HK-2 (cell line): ENCODE results near the gene IGSF21.

Experiments
- DNase-seq: peaks from one replicate; pipeline ENCODE4 v3.0.0-alpha.2; 2018; ENCODE audit not compliant: unreplicated experiment

Gene IGSF21

DNA sequence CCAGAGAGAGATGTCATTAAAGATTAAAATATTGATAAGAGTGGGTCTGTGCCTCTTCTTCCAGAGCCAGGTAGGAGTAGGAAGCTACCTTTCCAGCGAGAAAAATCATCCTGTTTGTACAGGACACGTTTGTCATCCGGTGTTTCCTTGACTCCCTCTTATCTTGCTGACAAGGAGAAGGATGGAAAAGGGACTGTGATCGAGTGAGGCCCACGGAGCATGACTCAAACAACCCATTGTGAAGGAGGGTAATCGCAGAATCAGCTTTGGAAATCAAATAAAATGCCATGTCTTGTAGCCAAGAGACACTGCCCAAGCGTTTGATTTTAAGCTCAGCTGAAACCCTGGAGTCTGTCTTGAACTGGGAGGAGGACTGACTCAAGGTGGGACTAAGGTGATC is 97.7 kb downstream of the IGSF21 start:
- no peak for DNase-seq

DNA sequence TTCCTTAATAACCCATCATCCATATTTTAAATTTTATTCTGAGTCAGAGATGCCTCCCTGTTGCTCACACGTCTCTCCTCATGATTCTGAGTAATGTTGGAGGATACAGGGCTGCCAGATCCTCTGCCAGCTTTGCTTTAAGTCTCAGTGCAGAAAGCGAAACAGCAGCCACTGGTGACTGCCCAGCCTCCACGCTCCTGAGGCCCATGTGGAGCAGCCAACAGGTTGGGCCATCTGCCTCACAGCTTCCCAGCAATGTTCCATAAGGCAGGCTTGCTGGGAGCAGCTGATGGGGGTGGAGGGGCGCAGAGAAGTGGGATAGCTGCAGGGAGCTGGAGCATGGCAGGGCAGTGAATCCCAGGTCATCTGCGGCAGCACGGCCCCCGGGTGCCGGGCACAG is 104.2 kb downstream of the IGSF21 start:
- no peak for DNase-seq

- peak; percentile 13 for DNase-seq
Observed at GRCh38 chr1:18217398-18218043, 109.9 kb downstream of the IGSF21 start.

GRCh38 chr1:18229625-18230024 is 122.0 kb downstream of the IGSF21 start:
- DNase-seq: no peak

GRCh38 chr1:18230321-18230720 is 122.7 kb downstream of the IGSF21 start:
- no peak for DNase-seq

DNA sequence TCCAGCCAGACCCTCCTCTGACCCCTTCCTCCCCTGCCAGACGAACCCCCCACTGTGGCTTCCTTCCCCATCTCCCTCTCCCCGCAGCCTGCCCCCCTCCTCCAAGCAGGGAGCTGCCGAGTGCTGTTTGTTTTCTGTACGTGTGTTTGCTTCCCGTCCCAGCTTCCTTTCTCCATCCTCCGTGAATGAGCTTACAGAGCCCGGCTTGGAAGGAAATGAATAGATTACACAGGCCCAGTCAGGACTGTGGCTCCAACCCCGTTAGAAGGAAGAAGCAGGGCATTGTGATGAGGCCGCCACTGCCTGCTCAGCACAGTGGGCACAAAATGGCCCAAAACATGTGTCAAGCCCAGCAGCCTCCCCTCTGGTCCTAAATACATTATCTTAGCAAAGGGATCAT is 123.2 kb downstream of the IGSF21 start:
- DNase-seq: no peak

DNA sequence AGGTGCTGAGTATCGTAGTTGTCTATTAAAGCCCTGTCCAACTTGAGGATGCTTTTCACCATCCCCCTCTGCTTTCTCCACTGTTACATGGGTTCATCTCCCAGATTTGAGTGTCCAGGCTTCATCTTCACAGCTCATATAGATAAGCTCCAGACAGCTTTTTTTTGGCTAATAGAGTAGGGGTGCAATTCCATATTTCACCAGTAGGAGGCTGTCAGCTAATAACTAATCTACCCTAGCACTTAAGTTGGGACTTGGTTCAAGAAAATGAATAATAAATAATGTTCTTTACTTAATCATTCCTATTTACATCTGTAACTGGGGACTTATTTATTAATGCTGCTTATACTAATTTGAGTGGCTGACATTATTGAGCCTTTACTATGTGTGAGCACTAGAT is 124.5 kb downstream of the IGSF21 start:
- DNase-seq: no peak

DNA sequence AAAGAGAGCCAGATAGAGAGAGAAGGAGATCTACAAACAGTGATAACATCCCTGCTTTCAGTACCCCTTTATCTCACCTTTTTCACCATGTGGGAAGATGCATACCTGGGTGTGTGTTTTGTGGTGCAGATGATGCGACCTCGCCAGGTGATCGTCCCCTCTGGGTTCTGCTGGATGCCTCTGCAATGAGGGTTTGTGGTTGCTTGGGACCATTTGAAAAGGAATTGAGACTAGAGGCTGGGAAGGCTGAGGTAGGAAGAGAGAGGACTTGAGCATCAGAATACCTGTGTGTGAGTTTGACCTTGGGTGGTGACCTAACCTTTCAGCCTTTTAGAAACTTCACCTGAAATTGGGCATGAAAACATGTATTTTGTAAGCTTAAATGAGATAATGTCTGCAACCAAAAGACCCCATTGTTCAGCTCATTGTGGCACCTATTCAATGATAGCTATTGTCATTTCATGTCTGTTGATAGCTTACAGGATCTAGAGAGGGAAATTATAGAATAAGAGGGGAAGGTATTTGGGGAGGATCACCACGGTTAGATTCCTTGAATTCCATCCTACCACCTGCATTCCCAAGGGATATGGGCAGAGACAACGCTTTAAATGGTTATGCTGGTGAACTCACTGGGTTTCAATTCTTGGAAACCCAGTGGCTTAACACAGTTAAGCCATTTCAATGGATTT is 125.7 kb downstream of the IGSF21 start:
- DNase-seq: no peak

- peak; percentile 20 for DNase-seq
Observed at GRCh38 chr1:18234790-18235242, 127.2 kb downstream of the IGSF21 start.

DNA sequence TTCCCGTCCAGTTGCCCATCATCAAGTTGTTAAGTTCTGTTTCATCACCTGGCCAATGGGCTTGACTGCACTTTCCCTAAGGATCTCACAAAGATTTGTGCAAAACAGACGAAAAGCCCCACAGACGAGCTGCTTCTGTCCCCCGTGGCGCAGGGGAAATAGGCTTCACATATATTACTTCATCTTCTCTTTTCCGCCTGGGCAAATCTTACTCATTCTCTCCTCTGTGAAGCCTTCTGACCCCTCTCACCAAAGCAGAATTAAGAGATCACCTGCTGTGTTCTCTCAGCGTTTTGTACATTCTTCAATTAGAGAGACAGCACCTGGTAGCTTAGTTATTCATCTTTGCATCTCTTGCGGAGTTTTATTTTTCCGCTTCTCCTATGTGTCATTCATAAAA is 129.8 kb downstream of the IGSF21 start:
- DNase-seq: no peak

DNA sequence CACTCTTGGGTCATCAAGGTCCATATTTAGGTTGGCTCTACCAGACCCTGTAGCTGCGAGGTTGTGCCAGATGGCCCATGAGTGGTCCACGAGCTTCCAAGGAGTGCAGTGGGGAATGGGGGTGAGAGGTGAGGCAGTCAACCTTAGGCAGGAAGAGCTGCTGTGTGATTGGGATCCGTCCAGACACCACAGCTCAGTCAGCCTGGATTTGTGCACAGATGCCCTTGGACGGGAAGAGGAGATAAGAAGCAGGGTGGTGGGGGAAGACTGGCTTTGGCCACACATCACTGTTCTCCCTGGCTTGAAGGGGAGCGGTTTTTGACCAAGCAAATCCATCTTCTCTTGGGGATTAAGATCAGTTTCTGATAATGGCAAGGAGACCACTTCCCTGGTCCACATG is 130.6 kb downstream of the IGSF21 start:
- no peak for DNase-seq

DNA sequence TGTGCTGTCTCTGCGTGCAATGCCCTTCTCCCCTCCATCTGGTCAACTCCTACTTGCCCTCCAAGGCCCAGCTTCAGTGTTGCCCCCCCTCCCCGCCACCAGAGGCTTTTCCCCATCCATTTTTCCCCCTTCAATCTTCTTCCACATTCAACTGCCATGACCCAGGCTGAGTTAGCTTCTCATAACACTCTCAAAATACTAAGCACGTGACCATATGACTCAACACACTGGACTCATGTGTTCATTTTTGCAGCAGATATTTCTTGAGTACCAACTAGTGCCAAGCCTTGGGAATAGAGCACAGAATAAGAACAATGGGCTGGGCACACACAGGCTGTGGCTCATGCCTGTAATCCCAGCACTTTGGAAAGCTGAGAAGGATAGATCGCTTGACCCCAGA is 132.1 kb downstream of the IGSF21 start:
- DNase-seq: no peak

DNA sequence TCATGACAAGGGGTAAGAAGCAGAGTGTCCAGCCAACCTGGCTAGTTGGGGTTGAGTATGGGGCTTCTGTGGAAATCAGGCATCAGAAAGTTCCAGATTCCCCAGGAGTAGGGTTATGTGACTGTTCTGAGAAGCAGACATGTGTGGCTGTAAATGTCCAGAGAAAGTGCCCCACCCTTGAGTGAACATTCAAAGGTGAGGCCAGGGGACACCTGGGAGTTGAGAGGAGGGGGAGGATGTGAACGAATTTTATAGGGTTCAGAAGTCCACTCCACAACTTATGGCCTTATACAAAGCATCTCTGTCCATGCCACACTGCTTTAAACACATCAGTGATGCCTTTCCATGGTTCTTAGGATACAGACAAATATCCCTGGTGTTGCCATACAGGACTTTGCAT is 133.3 kb downstream of the IGSF21 start:
- no peak for DNase-seq

GRCh38 chr1:18241891-18242290 is 134.3 kb downstream of the IGSF21 start:
- DNase-seq: no peak

DNA sequence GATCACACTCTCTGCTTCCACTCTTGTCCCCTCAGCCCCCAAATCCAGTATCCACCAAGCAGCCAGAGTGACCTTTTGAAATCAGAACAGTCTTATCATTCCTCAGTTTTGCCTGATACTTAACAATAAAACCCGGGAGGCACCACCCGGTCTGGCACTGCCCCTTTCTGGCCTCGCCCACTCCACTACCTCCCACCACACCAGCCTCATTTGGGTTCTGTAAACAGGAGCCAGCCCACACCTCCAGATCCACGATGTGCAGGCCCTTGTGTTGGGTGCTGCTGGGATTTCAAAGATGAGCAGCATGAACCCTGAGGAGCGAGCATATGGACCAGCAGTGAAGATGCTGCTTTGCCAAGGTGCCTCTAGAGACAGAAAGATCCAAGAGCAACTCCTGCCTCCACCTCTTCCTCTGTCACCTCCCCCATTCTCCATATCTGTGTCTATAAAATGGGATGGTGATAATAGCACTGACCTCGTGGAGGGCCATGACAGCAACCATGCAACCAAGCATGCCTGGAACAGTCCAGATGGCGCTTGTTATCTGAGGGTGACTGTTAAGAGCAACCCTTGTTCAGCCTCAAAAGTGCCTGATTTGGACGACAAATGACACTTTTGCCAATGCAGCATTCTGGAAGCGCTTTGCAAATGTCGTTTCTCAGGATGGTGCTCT is 136.0 kb downstream of the IGSF21 start:
- DNase-seq: no peak

DNA sequence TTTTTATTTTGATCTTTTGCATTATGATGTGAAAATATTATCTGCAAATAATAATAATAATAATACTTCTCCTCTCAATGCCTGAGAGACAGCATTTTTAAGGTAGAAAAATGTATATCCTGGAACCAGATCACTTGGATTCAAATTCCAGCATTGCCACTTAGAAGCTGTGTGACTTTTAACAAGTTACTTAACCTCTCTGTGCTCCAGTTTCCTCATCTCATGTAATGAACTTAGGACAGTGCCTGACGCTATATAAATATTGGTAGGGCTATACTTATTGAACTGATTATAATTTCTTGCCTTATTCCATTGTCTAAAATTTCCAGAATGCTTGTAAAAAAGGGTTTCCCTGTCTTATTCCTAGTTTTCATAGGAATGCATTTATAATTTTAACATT is 137.2 kb downstream of the IGSF21 start:
- no peak for DNase-seq

GRCh38 chr1:18245647-18246046 is 138.0 kb downstream of the IGSF21 start:
- no peak for DNase-seq

GRCh38 chr1:18246543-18246942 is 138.9 kb downstream of the IGSF21 start:
- no peak for DNase-seq

- DNase-seq: no peak
Observed at GRCh38 chr1:18247151-18247550, 139.6 kb downstream of the IGSF21 start.

GRCh38 chr1:18249631-18250030 is 142.0 kb downstream of the IGSF21 start:
- DNase-seq: no peak

DNA sequence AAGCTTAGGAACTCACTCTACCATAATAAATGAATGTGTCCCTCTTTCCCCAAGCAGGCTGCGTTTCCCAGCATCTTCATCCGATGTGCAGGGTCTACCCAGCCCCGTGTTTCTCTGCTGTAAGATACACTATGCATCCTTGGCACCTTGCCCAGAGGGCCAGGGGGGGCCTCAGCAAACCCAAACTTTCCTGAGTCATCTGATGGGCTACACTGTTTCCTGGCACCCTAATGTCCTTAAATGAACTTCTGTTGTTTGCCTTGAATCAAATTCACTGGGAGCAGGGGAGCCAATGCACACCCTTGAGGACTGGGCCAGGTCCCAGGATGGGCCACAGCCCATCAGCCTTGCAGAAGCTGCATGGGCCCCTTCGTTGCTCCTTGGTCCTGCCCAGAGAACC is 145.5 kb downstream of the IGSF21 start:
- DNase-seq: no peak

DNA sequence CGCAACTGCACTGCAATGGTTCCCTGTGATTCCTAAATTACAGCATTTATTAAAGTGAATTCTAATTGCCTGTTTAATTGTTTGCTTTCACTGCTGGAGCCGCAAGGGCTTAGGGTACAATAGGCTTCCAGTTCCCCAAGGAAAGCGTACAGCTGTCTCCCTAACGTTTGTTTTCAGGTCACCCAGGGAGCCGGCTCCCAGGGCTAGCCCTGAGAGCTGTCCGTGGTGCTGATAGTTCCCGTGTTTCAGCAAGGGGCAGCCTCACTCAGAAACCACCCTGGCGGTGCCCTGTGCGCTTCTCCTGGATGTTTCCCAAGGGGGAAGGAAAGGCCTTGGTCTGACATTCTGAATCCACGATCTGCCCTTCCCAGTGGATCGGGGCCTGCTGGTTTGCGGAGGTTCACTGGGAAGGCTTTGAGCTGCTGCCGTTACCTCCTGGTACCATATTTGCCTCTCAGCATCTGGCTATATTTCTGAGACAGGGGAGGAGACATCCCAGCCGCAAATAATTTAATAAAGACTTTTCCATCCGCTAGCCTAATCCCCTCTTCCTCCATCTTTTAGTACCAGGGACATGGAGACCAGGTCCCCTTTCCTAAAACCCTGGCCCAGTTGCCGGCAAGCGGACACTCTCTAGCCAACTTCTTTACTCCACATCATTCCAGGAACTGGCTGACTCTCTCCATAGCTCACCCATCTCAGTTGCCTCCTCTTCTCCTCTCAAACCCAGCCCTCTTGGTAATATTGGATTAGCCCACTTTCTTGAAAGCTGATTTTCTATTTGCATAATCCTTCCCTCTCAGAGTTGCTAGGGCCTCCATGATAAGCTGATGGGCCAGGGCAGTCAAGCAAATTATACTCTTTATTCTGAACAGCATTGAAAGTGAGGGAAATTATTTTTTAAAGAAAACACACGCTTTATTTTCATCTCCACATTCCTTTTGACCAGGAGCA is 149.0 kb downstream of the IGSF21 start:
- peak; percentile 41 for DNase-seq
